GM18505 (cell line): ENCODE data around the gene RPP25.
"Not testable (repeated sequence)": the region's sequence is repeated elsewhere in the genome, so short reads cannot be mapped to it uniquely, and the experiment has no call there.

Experiments used
- ATAC-seq: cut with Tn5 transposase; IDR thresholded peaks from one replicate; pipeline ENCODE4 v1.9.1; 2021; ENCODE audit not compliant: unreplicated experiment
- POLR2A ChIP-seq: IDR thresholded peaks from 4 replicates; pipeline ENCODE4 v1.6.1; 2011; ENCODE audit warnings: borderline replicate concordance; ENCODE audit not compliant: insufficient read depth, insufficient read length; ENCODE audit errors: extremely low read depth

Gene RPP25

GRCh38 chr15:74958908-74959585, 2.5 kb upstream of the RPP25 start:
- no peak for TF ChIP-seq POLR2A
- no peak for ATAC-seq

DNA sequence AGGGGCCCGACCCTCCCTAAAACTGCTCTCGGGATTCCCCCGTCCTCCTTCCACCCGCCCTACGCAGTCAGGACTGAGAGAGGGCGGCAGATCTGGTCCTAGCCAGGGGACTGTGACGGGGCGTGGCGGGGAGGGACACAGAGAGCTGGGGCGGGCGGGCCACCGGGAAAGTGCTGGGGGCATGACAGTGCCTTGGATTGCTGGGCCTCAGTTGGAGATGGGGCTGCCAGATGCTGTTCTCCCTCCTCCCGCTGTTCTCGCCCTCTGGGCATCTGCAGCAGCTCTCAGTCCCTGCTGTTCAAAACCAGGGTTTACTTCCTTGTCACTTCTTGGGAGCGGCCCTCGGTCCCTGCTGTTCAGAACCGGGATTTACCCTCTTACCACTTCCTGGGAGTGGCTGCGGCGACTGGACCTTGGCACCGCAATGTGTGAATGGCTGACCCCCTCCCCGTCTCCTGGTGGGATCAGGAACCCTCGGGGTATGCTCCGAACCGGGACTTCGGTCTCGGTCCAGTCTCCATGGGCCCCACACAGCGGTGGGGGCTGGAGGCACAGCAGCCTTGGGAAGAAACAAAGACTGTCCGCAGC, 1.8 kb upstream of the RPP25 start:
- ATAC-seq: no peak
- no peak for TF ChIP-seq POLR2A

DNA sequence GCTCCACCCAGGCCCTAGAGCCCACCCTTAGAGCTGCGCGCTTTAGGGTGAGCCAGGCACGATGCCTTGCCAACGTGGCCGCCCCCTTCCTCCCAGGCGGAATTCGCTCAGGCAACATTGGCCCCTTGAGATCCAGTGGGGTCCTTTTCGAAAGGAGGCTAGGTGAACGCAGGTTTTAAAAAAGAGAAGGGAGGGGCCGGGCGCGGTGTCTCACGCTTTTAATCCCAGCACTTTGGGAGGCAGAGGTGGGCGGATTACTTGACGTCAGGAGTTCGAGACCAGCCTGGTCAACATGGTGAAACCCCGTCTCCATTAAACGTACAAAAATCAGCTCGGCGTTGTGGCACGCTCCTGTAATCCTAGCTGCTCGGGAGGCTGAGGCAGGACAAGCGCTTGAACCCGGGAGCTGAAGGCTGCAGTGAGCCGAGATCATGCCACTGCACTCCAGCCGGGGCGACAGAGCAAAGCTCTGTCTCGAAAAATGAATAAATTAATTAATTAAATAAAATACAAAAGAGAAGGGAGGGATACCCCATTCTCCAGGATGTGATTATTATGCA, 984 bp upstream of the RPP25 start:
- ATAC-seq: no peak
- no peak for TF ChIP-seq POLR2A

GRCh38 chr15:74955796-74956647, 550 bp downstream of the RPP25 start:
- ATAC-seq: peak; percentile 38
- TF ChIP-seq POLR2A: no peak

DNA sequence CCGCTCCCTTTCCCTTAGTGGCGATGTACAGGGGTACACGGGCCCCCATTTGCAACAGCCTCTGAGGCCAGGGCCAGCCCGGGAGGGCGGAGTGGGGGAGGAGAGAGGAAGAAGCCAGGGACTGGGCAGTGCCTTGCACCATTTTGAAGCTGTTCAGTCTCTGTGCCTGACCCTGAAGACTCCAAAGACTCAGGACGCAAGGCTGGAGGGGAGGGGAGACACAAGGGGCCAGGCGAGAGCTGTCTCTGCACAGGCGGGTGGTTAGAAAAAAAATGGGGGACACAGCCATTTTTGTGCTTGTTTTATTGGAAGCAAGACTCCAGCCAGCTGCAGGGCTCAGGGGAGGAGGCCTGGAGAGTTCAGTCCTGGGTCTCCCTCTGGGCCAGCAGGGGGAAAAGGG, 1.6 kb downstream of the RPP25 start:
- no peak for ATAC-seq
- no peak for TF ChIP-seq POLR2A

DNA sequence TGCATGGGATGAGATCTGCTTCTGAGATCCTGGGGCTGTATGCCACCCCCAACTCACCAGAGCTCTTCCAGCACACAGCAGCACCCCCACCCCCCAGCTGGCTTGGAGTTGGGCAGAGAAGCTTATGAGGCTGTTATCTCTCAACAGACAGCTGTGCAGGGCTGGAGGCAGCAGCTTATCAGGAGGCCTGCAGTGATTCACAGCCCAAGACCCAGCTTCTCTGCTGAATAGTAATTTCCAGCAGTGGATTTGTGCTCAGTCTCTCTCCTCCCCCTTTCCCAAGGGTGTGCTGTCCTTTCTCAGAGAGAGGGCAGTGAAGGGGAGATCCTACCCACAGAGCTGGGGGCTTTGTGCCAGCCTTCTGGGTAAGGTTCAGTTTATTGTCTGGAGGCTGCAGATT, 2.1 kb downstream of the RPP25 start:
- no peak for TF ChIP-seq POLR2A

GRCh38 chr15:74951006-74951405, 5.6 kb downstream of the RPP25 start:
- ATAC-seq: no peak

More for the DNA sequence above, 2.1 kb downstream of the RPP25 start:
- ATAC-seq: no peak

DNA sequence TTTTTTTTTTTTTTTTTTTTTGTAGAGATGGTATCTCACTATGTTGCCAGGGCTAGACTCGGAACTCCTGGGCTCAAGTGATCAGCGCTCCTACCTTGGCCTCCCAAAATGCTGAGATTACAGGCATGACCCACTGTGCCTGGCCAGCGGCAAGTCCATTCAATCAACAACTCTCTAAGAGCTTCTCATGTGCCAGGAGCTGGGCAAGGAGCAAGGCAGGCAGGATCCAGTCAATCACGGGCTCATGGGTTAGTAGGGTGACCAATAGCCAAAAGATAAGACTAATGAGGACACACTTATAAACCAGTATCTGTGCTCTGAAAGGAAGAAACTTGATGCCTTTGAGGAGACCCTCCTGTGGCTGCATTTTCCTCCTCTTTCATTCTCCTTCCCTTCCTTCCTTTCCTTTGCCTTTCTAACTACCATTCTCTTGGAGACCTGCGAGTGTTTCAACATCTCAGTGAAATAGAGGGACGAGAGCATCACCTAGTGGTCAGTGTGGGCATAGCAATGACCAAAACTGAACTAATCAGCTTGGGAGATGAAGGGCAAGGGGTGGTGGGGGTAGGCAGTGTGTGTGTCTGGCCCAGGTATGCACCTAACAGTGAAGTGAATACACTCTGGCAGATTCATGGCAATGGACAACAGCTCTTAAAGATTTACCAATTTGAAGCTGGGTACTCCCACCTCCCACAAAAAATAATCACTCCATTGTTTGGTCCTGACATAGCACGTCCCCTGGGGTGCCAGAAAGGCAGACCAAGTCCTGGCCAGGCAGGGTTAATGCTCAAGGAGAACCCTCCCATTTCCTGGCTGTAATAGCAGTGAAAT, 6.3 kb downstream of the RPP25 start:
- no peak for ATAC-seq
- no peak for TF ChIP-seq POLR2A

More at GRCh38 chr15:74951006-74951405, 5.6 kb downstream of the RPP25 start:
- no peak for TF ChIP-seq POLR2A

GRCh38 chr15:74937590-74938371, 18.8 kb downstream of the RPP25 start, which contains the start of gene COX5A:
TSS of gene COX5A (minus strand) at chr15:74938073. CDS start at chr15:74938014, 59 bp downstream.
- ATAC-seq: peak; percentile 85
- TF ChIP-seq POLR2A: peak; percentile 86

- no peak for TF ChIP-seq POLR2A
- no peak for ATAC-seq
Measured at GRCh38 chr15:74937272-74937589, 19.3 kb downstream of the RPP25 start.

GRCh38 chr15:74935193-74935592, 21.4 kb downstream of the RPP25 start:
- ATAC-seq: not testable (repeated sequence)

DNA sequence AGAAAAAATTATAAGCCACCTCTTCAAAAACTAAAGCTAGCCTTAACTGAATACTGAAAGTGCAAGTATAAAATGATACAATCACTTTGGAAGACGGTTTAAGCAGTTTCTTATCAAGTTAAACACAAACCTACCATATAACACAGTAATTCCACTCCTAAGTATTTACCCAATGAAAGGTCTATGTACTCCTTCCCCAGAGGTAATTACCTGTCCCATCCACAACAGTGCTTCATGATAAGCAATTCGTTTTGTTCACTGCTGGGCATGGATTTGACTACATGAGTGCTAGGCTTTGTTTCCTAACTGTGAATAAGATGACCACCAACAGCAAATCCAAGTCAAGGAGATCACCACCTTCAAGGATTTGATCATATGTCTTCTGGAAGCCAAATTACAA, 23.0 kb downstream of the RPP25 start:
- ATAC-seq: no peak

DNA sequence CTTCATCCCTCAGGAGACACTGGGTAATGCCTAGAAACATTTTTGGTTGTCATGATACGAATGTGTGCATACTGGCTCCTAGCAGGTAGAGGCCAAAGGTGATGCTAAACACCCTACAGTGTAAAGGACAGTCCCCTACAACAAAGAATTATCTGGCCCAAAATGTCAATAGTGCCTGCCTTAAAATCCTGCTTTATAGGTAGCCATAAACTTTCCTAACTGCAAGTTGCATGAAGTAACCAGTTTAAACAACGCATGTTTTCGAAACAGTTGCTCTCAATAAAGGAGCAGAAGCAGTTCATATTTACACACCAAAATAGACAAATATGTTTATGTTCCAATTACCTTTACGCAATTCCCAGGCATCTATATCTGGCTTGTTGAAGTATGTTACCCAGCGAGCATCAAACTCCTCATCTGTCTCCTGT, 27.8 kb downstream of the RPP25 start:
- no peak for ATAC-seq
- TF ChIP-seq POLR2A: no peak

More for the DNA sequence above, 23.0 kb downstream of the RPP25 start:
- TF ChIP-seq POLR2A: no peak

GRCh38 chr15:74924525-74924924, 32.0 kb downstream of the RPP25 start:
- ATAC-seq: no peak
- no peak for TF ChIP-seq POLR2A
